Activated T-helper 2 cell treated with anti-CD3 and anti-CD28 coated beads, Interferon-gamma antibody, Interleukin-2, Interleukin-4, amounts not matched to agents 10 μg/mL and 5 μg/mL and 100 μg/mL, durations not matched to agents 14 hours and 24 hours and 36 hours (primary cell): ENCODE measurements around the gene IMPA2. TPM values are rescaled to one million over a fixed set of nuclear protein-coding genes. Genes with fewer than 3 reads are reported as not detected.

Experiments used
- DNase-seq: peaks from one replicate; pipeline ENCODE4 v3.0.0; 2021; ENCODE audit warnings: low spot score
- H3K27ac Mint-ChIP-seq: one replicate; pipeline ENCODE4 v1.8.0; 2021; ENCODE audit warnings: mixed read lengths
- H3K27me3 Mint-ChIP-seq: one replicate; pipeline ENCODE4 v1.8.0; 2021; ENCODE audit warnings: low read depth, mixed read lengths
- H3K36me3 Mint-ChIP-seq: one replicate; pipeline ENCODE4 v1.8.0; 2021; ENCODE audit warnings: low read depth, mixed read lengths
- H3K4me1 Mint-ChIP-seq: one replicate; pipeline ENCODE4 v1.8.0; 2021; ENCODE audit warnings: low read depth, mixed read lengths
- H3K4me3 Mint-ChIP-seq: one replicate; pipeline ENCODE4 v1.8.0; 2021; ENCODE audit warnings: low read depth, mild to moderate bottlenecking, moderate library complexity, mixed read lengths
- H3K9me3 Mint-ChIP-seq: one replicate; pipeline ENCODE4 v1.8.0; 2021; ENCODE audit warnings: mixed read lengths
- intact Hi-C: fragments of 100-400 bp; cut with micrococcal nuclease; formaldehyde crosslinking; loops from one replicate; pipeline ENCODE4 v1.15.1; 2023
- total RNA-seq: library from RNA; stranded (reverse); gene quantifications from 2 replicates; pipeline ENCODE4 v1.2.3, GENCODE V29; 2022

IMPA2 gene
- total RNA-seq, 1 donor from 2014 or later = 22.2 TPM

DNA sequence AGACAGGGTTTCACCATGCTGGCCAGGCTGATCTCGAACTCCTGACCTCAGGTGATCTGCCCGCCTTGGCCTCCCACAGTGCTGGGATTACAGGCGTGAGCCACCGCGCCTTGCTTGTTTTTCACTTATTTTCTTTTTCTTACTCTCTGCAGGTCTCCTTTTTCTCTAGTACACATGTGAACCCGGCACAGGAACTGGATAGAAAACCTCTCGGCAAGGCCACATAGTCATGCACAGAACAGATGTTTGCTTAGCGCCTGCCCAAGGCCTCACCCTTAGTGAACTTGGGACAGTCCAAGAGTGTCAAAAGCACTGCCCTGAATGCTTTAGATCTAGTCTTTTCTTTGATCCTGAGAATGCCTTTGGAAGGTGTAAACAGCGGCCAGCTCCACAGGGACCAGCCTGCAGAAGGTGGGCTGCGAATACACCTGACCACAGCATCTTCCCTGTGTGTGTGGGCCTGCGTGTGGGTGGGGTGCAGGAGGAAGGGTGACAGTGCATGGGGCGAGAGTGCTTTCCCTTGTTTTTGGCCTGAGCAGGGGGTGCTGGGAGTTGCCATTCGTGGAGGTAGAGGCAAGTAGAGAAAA, 27.0 kb downstream of the IMPA2 start:
- H3K27me3 Mint-ChIP-seq = no peaks in the 10 kb centered on the region
- intact Hi-C loops = no loop called here
- H3K9me3 Mint-ChIP-seq = no peaks in the 10 kb centered on the region
- H3K4me3 Mint-ChIP-seq = no peak overlapping the region
- H3K27ac Mint-ChIP-seq = no peak overlapping the region
- no peak for DNase-seq
- no peaks in the 10 kb centered on the region for H3K36me3 Mint-ChIP-seq
- H3K4me1 Mint-ChIP-seq = no peaks in the 10 kb centered on the region

DNA sequence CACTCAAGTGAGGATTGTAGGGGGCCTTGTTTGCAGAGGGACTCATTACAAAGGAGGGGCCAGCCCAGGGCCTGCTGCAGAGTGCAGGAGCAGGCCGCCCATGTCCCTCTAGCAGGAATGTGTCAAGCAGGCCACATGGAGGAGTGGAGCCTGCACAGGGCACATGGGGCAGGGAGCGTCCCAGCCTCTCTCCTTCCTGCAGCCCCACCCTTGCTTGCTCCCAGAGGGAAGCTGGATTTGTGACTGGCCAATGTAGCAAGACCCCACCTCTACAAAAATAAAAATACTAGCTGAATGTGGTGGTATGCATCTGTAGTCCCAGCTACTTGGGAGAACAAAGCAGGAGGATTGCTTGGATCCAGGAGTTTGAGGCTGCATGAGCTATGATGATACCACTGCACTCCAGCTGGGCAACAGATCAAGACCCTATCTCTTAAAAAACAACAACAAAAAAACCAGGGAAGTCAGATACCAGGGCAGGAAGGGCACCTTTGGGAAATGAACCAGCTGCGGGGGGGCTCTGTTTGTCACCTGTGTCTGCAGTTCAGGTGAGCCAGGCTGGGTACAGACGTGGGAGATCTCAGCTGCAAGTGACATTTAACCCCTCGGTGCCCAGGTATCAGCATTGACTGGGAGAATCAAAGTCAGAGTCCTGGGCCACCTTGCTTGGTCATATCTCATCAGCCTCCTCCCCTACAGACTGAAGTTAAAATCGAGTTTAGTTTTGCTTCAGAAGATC, 27.7 kb downstream of the IMPA2 start:
- DNase-seq = no peak
- no peak overlapping the region for H3K4me3 Mint-ChIP-seq
- H3K27me3 Mint-ChIP-seq = no peaks in the 10 kb centered on the region
- H3K36me3 Mint-ChIP-seq = no peaks in the 10 kb centered on the region
- no peaks in the 10 kb centered on the region for H3K4me1 Mint-ChIP-seq
- no peaks in the 10 kb centered on the region for H3K9me3 Mint-ChIP-seq
- H3K27ac Mint-ChIP-seq = no peak overlapping the region
- intact Hi-C loops = no loop called here

DNA sequence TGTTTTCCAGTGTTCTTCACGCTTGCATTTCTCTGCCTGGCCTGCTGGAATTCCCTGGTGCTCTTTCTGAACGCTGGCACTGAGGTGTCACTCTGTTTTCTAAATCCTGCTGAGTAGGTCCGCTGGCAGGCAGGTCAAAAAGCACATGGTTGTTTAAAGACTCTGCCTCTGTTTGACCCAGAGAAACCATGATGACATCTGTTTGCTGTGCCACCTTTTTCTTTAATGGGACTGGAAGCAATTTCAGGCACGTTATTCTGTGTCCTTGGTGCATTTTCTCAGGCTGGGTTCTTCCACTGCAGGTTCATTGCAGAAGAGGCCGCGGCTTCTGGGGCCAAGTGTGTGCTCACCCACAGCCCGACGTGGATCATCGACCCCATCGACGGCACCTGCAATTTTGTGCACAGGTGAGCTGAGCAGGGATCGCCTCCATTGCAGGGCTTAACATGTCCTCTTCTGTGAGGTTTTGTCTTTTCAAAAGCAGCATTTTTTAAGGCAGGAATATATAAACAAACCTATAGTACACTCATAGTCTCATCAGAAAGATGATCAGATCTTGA, 28.4 kb downstream of the IMPA2 start:
- Mint-ChIP-seq H3K9me3 (no peaks in the 10 kb centered on the region), H3K4me3 (no peak overlapping the region), H3K27ac (no peak overlapping the region), H3K36me3 (no peaks in the 10 kb centered on the region), H3K4me1 (no peaks in the 10 kb centered on the region), H3K27me3 (no peaks in the 10 kb centered on the region)
- intact Hi-C loops = no loop called here
- no peak for DNase-seq

DNA sequence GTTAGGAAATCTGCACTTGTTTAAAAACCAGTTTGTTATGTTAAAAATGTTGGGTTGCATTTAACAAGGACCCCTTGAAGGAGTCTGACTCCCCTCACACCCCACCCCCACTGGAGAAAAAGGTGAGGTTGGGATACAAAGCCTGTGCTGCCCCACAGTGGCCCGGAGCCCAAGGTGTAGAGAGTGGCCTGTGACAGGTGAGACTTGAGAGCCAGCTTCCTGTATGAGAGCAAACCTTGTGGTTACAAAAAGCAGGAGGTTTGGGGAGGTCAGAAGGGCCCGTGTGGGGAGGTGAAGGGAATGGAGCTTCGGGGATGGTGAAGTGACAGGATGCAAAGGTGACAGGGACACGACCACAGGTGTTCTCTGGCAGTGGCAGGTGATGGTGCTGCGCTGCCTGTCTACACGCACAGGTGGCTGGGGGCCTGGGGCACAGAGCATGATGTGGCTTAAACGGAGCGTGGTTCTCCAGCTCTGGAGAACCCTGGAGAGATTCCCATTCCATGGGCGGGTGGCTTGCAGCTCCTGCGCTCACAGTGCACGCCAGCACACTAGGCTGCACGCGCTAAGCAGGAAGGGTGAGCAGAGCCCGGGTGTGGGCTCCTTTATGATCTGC, 29.0 kb downstream of the IMPA2 start:
- H3K27ac Mint-ChIP-seq = no peak overlapping the region
- H3K36me3 Mint-ChIP-seq = no peaks in the 10 kb centered on the region
- no peak overlapping the region for H3K4me3 Mint-ChIP-seq
- intact Hi-C loops = no loop called here
- no peak for DNase-seq
- no peaks in the 10 kb centered on the region for H3K9me3 Mint-ChIP-seq
- no peaks in the 10 kb centered on the region for H3K27me3 Mint-ChIP-seq
- H3K4me1 Mint-ChIP-seq = no peaks in the 10 kb centered on the region

DNA sequence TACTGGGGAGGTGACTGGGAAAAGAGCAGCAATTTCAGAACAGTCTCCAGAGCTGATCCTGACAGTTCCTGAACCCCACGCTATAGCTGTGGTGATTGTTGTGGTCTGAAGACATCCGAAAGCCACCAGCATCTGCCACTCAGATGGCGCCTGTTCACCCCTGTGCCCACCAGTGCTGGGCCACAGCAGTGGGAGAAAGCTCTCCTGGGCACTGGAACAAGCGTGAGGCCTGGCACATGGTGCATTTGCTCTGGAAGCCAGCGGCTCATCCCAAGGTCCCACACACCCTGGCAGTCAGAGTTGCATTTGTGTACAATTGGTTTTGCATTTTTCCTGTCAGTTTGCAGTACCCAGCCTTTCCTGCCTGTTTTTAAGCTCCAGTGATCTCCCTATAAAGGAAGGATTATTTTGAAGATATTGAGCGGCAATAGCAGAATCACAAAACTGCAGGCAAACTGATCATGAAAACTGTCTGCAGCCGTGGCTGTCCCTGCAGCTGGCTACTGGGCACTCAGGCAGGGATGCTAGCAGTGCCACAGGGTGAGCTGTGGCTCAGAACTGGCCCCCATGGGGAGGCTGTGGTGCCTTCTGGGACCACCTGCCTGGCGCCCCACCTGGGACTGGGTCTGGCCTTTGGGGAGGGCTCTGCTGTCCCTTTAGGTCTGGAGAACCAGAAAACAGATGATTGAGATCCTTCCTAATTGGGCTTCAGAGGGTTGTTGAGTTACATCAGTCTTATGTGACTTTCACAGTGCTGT, 30.1 kb downstream of the IMPA2 start:
- Mint-ChIP-seq H3K9me3 (no peaks in the 10 kb centered on the region), H3K27me3 (no peaks in the 10 kb centered on the region), H3K4me3 (no peak overlapping the region), H3K36me3 (no peaks in the 10 kb centered on the region), H3K27ac (no peak overlapping the region), H3K4me1 (no peaks in the 10 kb centered on the region)
- intact Hi-C loops = no loop called here
- no peak for DNase-seq

DNA sequence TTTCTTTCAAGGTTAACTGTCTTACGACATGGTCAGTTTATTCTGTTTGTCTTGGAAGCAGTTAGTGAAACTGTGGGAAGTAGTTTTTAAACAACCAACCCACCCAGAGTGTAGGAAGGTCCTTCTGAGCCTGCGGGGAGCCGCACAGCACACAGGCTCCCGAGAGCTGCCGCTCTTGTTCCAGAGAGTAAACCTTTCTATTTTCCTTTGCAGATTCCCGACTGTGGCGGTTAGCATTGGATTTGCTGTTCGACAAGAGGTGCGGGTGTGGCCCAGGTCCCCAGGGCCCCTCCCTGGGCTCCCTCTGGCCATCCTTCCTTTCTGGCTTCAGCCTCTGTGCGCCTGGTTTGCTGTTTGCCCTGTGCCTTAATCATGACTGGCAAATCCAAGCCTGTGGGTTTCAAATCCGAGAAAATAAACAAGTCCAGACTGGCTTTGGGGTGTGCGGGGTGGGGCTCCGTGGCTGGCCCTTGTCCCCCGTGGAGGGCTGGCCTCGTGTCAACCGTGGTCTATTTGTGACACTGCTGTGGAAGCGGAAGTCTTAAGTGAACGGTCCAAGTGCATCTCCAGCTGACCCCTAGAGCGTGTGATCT, 30.7 kb downstream of the IMPA2 start:
- H3K4me1 Mint-ChIP-seq = no peaks in the 10 kb centered on the region
- H3K27me3 Mint-ChIP-seq = no peaks in the 10 kb centered on the region
- H3K4me3 Mint-ChIP-seq = no peak overlapping the region
- H3K27ac Mint-ChIP-seq = no peak overlapping the region
- no peak for DNase-seq
- H3K9me3 Mint-ChIP-seq = no peaks in the 10 kb centered on the region
- intact Hi-C loops = no loop called here
- no peaks in the 10 kb centered on the region for H3K36me3 Mint-ChIP-seq

DNA sequence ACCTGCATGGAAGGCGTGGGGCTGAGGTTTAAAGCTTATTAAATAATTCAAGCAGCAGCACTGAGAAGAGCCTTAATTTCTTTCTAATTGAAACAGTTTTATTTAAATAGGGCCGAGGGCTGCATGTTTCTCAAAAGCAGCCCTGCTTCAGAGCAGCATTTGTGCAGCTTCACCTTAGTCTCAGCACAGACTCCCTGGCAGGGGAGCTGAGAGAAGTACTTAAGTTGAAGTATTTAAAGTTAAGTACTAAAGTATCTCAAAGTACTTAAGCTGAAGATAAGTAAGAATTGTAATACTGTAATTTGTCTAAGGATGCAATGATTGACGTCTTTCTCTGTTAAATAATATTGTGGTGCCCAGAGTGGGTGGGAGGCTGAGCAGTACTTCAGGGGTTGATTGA, 31.4 kb downstream of the IMPA2 start:
- no peak for DNase-seq
- Mint-ChIP-seq H3K27ac (no peak overlapping the region), H3K27me3 (no peaks in the 10 kb centered on the region), H3K9me3 (no peaks in the 10 kb centered on the region), H3K4me3 (no peak overlapping the region), H3K36me3 (no peaks in the 10 kb centered on the region), H3K4me1 (no peaks in the 10 kb centered on the region)
- intact Hi-C loops = no loop called here

DNA sequence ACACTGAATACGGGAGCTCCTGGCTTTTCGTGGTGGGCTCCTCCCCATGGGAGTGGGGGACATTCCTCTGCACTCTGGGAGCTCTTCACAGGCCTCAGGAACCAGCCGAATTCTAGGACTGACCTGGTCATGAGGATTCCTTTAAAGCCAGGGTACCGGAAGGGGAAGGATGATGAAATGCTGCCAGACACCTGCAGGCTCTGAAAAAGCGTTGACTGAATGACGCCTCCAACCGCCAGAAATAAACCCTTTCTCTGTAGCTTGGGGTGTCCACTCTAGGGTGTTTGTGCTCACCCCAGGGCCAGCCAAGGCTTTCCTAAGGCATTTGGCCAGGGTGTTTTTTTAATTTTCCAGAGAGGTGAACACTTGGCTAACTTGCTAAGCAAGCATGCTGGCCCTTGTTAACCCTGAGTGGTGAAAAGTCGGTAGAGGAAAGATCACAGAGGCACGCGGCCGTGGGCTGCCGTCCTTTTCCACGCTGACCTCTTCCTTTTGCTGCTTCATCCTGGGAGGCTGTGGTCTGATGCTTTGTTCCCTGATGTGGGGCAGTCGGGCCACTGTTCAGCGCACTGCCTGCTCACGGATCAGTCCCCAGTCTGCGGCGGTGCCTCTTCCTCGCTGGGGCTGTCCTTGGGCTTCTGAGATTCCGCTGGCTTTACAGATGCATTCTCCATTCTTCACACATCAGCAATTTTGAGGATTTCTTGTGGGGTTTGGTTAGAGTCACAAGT, 32.0 kb downstream of the IMPA2 start:
- intact Hi-C loops = no loop called here
- no peaks in the 10 kb centered on the region for H3K27me3 Mint-ChIP-seq
- H3K9me3 Mint-ChIP-seq = no peaks in the 10 kb centered on the region
- H3K4me1 Mint-ChIP-seq = no peaks in the 10 kb centered on the region
- H3K27ac Mint-ChIP-seq = no peak overlapping the region
- H3K36me3 Mint-ChIP-seq = no peaks in the 10 kb centered on the region
- DNase-seq = no peak
- no peak overlapping the region for H3K4me3 Mint-ChIP-seq

DNA sequence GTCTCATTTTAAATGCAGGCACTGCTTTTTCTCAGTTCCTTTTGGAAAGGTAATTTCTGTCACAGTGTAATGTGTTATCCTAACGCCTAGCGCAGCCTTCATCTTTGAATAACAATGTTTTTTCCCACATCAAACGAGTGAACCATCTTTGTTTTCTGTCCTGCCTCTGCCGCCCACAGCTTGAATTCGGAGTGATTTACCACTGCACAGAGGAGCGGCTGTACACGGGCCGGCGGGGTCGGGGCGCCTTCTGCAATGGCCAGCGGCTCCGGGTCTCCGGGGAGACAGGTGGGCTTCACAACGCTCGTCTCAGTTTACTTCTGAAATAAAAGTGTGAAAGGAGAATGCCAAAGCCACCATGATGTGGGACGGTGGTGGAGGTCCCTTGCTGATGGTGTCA, 32.8 kb downstream of the IMPA2 start:
- intact Hi-C loops = no loop called here
- H3K9me3 Mint-ChIP-seq = no peaks in the 10 kb centered on the region
- no peaks in the 10 kb centered on the region for H3K36me3 Mint-ChIP-seq
- H3K27ac Mint-ChIP-seq = no peak overlapping the region
- DNase-seq = no peak
- H3K4me3 Mint-ChIP-seq = no peak overlapping the region
- H3K4me1 Mint-ChIP-seq = no peaks in the 10 kb centered on the region
- H3K27me3 Mint-ChIP-seq = no peaks in the 10 kb centered on the region

DNA sequence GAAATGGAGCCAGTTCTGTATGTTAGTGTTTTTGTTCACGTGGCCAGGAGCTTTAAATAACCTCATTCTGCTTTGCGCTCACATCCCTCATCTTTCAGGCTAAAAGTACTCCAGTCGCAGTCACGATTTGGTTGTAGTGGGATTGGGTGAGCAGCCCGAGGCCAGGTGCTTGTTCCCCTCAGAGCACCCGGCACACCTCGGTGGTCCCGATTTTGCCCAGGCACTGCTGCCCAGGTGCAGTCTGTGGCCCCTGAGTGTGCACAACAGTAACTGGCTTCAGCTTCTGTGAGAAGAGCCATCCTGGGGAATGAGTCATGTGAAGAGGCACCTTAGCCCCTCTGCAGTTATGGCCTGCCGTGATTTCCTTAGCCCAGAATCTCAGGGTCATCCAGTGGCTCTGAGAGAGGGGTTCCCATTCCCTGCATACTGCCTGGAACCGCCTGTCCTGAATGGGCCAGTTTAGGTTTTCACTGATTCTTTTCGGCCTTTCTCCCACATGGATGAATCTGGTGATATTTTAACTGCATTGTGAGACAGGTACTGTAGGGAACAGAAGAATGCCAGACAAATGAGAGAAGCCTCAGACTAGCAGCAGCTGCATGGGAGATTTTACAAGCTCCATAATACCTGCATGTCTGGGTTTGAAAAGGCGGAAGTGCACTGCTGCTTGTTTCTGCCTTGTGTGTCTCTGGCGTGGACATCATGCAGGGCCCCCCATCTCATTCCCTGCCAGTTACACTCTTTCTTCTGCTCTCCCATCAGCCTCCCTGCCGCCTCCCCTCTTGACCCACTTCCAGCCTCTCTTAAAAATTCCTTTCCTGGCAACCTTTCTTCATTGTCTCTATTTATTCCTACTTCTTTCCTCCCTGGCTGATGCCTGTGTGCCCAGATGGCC, 33.5 kb downstream of the IMPA2 start:
- intact Hi-C loops = no loop called here
- no peaks in the 10 kb centered on the region for H3K9me3 Mint-ChIP-seq
- no peaks in the 10 kb centered on the region for H3K27me3 Mint-ChIP-seq
- DNase-seq = no peak
- H3K27ac Mint-ChIP-seq = no peak overlapping the region
- H3K4me1 Mint-ChIP-seq = no peaks in the 10 kb centered on the region
- no peak overlapping the region for H3K4me3 Mint-ChIP-seq
- no peaks in the 10 kb centered on the region for H3K36me3 Mint-ChIP-seq

DNA sequence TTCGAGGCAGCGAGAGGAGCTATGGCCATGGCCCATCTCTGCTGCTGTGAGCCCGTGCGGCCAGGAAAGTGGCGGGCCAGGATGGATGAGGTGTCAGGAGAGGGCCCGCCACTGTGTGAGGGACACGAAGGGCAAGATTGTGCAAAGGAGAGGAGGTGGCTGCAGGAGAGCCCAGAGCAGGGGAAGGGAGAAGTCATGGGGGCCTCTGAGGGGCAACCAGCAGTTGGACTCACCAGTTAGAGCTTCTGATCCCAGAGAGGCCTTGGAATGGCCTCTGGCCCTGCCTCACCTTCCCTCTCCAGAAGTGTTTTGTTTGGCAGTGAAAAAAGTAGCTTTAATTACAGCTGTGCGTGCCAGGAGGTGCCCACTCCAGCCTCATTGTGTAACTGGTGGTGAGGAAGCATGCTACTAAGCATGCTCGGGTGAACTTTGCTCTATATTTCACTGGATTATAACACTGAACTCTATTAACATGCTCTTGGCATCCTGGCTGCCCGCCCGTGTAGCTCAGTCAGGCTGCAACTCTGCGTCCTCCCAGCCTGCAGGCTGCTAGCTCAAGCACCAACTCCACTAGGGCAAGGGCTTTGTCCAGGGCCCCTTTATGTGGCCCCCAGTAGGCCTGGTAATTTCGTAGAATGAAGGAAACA, 34.2 kb downstream of the IMPA2 start:
- no peaks in the 10 kb centered on the region for H3K27me3 Mint-ChIP-seq
- intact Hi-C loops = no loop called here
- H3K27ac Mint-ChIP-seq = no peak overlapping the region
- peaks cover under 1% of the 10 kb centered on the region for H3K36me3 Mint-ChIP-seq
- no peak overlapping the region for H3K4me3 Mint-ChIP-seq
- DNase-seq = no peak
- peaks cover 1% of the 10 kb centered on the region for H3K4me1 Mint-ChIP-seq
- no peaks in the 10 kb centered on the region for H3K9me3 Mint-ChIP-seq
